AG04449 (cell line): ENCODE data around the gene ART5.
"Not testable (repeated sequence)": the region's sequence is repeated elsewhere in the genome, so short reads cannot be mapped to it uniquely, and the experiment has no call there.

Experiments
- CTCF ChIA-PET: fragments of 350-600 bp; formaldehyde crosslinking; extraction: SDS; loops from one replicate; lab custom pipeline; 2021; ENCODE audit warnings: antibody characterized with exemption; lab: Yijun Ruan, JAX
- POLR2A ChIA-PET: fragments of 400-600, 350-600 bp; formaldehyde crosslinking; extraction: SDS; loops from one replicate; lab custom pipeline; 2020; ENCODE audit warnings: antibody characterized with exemption, inconsistent platforms; lab: Yijun Ruan, JAX
- DNase-seq: peaks from one replicate; pipeline ENCODE4 v3.0.0-alpha.2; 2010; ENCODE audit warnings: low read depth, low spot score
- H3K4me3 ChIP-seq: 2 replicates; pipeline ENCODE4 v1.5.1; 2011; ENCODE audit warnings: low read depth, mild to moderate bottlenecking, control low read depth, low read length
- TF ChIP-seq, protein P1 (sequence below): IDR thresholded peaks from one replicate; pipeline ENCODE4 v1.5.1; 2011; ENCODE audit warnings: mild to moderate bottlenecking, moderate library complexity, low read length, control low read depth, inconsistent platforms; ENCODE audit not compliant: insufficient read depth; ENCODE audit errors: missing control alignments

The ART5 gene

DNA sequence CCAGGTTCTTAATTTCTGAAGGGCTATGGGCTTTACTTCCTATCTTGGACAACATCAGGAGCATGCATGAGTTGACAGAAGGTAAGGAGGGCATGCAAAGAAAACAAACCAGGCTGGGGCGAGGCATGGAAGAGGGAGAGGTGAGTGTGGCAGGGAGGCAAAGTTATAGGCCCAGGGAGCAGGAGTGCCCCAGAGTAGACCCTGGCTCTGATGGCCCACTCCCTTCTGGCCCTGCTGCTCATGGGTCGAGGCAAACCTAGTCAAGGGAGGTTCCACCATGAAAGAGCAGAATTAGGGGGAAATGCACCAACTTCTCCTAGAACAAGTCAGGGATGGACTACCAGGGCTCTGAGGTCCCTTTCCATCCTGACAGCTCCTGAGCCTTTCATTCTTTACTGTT, 19.2 kb upstream of the ART5 start:
- CTCF ChIA-PET: interaction anchor here (0.8 kb wide), 1 partner anchor 184 kb away, joined by 3 read pairs; no protein-coding TSS in a partner anchor
- H3K4me3 ChIP-seq: no peak overlapping the region
- DNase-seq: no peak
- POLR2A ChIA-PET: no interaction called here
- TF ChIP-seq, protein P1, sequence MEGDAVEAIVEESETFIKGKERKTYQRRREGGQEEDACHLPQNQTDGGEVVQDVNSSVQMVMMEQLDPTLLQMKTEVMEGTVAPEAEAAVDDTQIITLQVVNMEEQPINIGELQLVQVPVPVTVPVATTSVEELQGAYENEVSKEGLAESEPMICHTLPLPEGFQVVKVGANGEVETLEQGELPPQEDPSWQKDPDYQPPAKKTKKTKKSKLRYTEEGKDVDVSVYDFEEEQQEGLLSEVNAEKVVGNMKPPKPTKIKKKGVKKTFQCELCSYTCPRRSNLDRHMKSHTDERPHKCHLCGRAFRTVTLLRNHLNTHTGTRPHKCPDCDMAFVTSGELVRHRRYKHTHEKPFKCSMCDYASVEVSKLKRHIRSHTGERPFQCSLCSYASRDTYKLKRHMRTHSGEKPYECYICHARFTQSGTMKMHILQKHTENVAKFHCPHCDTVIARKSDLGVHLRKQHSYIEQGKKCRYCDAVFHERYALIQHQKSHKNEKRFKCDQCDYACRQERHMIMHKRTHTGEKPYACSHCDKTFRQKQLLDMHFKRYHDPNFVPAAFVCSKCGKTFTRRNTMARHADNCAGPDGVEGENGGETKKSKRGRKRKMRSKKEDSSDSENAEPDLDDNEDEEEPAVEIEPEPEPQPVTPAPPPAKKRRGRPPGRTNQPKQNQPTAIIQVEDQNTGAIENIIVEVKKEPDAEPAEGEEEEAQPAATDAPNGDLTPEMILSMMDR: no peak

DNA sequence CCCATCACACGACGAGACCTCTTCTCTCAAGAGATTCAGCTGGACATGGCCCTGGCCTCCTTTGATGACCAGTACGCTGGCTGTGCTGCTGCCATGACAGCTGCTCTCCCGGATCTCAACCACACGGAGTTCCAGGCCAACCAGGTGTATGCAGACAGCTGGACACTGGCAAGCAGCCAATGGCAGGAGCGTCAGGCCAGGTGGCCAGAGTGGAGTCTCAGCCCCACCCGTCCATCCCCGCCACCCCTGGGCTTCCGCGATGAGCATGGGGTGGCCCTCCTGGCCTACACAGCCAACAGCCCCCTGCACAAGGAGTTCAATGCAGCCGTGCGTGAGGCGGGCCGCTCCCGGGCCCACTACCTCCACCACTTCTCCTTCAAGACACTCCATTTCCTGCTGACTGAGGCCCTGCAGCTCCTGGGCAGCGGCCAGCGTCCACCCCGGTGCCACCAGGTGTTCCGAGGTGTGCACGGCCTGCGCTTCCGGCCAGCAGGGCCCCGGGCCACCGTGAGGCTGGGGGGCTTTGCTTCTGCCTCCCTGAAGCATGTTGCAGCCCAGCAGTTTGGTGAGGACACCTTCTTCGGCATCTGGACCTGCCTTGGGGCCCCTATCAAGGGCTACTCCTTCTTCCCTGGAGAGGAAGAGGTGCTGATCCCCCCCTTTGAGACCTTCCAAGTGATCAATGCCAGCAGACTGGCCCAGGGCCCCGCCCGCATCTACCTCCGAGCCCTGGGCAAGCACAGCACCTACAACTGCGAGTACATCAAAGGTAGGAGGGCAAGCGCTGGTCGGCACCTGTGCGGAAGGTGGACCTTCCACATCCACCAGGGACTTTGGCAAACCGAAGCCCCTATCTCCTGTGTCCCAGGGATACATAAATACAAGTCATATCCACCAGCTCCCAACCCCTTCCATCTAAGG, 18.1 kb upstream of the ART5 start:
- no peak for DNase-seq
- no peak overlapping the region for H3K4me3 ChIP-seq
- TF ChIP-seq, protein P1: no peak
- CTCF ChIA-PET: no interaction called here
- POLR2A ChIA-PET: no interaction called here

DNA sequence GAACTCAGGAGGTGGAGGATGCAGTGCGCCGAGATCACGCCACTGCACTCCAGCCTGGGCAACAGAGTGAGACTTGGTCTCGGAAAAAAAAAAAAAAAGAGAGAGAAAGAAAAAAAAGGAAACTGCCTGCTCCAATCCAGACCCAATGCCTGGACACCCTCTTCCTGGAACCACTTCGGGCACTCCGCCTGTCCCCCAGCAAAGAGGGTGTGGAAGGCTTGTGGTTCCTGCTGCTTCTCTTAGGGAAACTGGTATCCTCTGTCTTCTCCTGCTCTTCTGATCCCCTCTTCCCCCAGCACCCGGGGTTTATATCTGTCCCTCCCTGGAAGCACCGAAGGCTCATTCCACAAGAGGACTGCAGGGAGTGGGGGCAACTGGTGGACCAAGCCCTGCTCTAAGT, 16.5 kb upstream of the ART5 start:
- CTCF ChIA-PET: no interaction called here
- no peak for DNase-seq
- no peak overlapping the region for H3K4me3 ChIP-seq
- TF ChIP-seq, protein P1: no peak
- POLR2A ChIA-PET: no interaction called here

DNA sequence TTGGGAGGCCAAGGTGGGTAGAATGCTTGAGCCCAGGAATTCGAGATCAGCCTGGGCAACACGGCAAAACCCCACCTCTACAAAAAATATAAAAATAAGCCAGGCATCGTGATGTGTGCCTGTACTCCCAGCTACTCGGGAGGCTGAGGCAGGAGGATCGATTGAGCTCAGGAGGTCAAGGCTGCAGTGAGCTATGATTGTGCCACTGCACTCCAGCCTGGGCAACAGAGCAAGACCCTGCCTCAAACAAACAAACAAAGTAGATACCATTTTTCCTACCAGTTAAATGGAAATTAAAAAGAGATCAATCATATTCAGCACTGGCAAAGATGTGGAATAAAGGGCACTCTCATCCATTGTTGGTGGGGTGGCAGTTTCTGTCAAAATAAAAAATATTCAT, 15.5 kb upstream of the ART5 start:
- H3K4me3 ChIP-seq, POLR2A ChIA-PET, DNase-seq: not testable (repeated sequence)
- CTCF ChIA-PET: interaction anchor here (0.9 kb wide), 1 partner anchor 48 kb away, joined by 3 read pairs; no protein-coding TSS in a partner anchor

DNA sequence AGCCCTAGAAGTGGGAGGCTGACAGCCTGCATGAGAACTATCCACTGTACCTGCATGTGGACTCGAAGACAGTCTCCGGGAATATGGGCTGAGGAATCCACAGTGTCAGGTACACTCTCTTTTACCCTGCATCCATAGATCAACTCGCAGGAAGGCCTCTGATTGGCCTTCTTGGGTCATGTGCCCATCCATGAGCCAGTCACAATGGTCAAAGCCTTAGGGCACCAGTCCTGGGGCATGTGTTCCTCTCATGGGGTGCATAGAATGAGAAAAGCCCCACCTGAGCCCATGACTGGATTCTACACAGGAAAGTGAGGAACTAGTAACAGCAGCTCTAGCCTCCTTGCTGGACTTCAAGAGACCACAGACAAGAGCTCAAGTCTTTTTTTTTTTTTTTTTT, 13.8 kb upstream of the ART5 start:
- DNase-seq: no peak
- CTCF ChIA-PET: no interaction called here
- POLR2A ChIA-PET: no interaction called here
- no peak overlapping the region for H3K4me3 ChIP-seq
- TF ChIP-seq, protein P1: no peak

DNA sequence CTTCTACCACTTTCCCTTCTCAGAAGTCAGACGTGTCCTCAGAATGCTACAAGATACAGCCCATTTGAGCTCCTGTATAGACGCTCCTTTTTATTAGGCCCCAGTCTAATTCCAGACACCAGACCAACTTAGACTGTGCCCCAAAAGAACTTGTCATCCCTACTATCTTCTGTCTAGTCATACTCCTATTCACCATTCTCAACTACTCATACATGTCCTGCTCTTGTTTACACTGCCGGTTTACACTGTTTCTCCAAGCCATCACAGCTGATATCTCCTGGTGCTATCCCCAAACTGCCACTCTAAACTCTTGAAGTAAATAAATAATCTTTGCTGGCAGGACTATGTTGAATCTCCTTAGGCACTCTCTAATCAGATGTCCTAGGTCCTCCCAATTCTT, 10.7 kb upstream of the ART5 start:
- POLR2A ChIA-PET, H3K4me3 ChIP-seq, CTCF ChIA-PET, DNase-seq: not testable (repeated sequence)

DNA sequence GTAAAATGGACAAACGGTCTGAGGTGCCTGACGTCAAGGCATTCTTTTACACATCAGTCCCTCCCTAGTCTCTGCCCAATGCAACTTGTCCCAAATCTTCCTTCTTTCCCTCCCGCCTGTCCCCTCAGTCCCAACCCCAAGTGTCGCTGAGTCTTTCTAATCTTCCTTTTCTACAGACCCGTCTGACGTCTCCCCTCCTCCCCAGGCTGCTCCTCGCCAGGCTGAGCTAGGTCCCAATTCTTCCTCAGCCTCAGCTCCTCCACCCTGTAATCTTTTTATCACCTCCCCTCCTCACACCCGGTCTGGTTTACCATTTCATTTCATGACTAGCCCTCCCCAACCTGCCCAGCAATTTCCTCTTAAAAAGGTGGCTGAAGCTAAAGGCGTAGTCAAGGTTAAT, 7.6 kb upstream of the ART5 start:
- POLR2A ChIA-PET, CTCF ChIA-PET, H3K4me3 ChIP-seq, DNase-seq: not testable (repeated sequence)

DNA sequence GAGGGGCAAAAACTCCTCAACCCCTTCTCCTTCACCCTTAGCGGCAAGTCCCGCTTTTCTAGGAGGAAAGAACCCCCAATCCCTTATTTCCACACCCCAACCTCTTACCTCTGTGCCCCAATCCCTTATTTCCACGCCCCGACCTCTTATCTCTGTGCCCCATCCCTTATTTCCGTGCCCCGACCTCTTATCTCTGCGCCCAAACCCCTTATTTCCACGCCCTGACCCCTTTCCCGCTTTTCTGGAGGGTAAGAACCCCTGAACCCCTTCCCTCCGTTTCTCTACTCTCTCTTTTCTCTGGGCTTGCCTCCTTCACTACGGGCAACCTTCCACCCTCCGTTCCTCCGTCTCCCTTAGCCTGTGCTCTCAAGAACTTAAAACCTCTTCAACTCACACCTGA, 7.1 kb upstream of the ART5 start:
- POLR2A ChIA-PET, H3K4me3 ChIP-seq, CTCF ChIA-PET, DNase-seq: not testable (repeated sequence)
